K562 (cell line): ENCODE measurements around the gene ARSI. TPM values are rescaled to one million over a fixed set of nuclear protein-coding genes. Genes with fewer than 3 reads are reported as not detected.

Experiments
- GTF2F1 ChIP-seq: IDR thresholded peaks from 2 replicates; pipeline ENCODE4 v1.6.1; 2011; ENCODE audit warnings: low read depth, low read length, improper control_type of control experiment
- KDM1A ChIP-seq, 2 experiments: fragments of 450-650 bp; IDR thresholded peaks; 2 replicates each; pipeline ENCODE4 v1.6.1; 2016; ENCODE audit warnings: mild to moderate bottlenecking in 2 of 2
- REST ChIP-seq, 2 experiments: fragments of 450-650 bp; formaldehyde crosslinking in 1 of 2; IDR thresholded peaks; 2 replicates each; pipeline versions ENCODE4 v1.4.0 to v1.6.1; 2014 to 2020; ENCODE audit warnings: mild to moderate bottlenecking in 2 of 2, borderline replicate concordance in 1 of 2, low read depth in 1 of 2
- TAF9B ChIP-seq: fragments of 450-650 bp; IDR thresholded peaks from 2 replicates; pipeline ENCODE4 v1.6.1; 2018; ENCODE audit warnings: mild to moderate bottlenecking; ENCODE audit not compliant: partially characterized antibody
- TEAD4 ChIP-seq, 2 experiments: sonication (generic) in 1 of 2; formaldehyde crosslinking in 1 of 2; IDR thresholded peaks; 2 replicates each; pipeline versions ENCODE4 v1.6.1 to v1.8.0; 2012 to 2022; ENCODE audit warnings: borderline replicate concordance in 1 of 2, inconsistent platforms in 1 of 2, low read length in 1 of 2, mild to moderate bottlenecking in 1 of 2, missing genetic modification reagents in 1 of 2
- U2AF1 ChIP-seq: fragments of 200-400 bp; formaldehyde crosslinking; optimal IDR thresholded peaks from 2 replicates; pipeline ENCODE3; 2017; ENCODE audit warnings: mild to moderate bottlenecking, low read depth, low read length, moderate library complexity
- ZBTB43 ChIP-seq: sonication (generic); formaldehyde crosslinking; IDR thresholded peaks from 2 replicates; pipeline ENCODE4 v1.8.0; 2023; ENCODE audit warnings: mild to moderate bottlenecking, missing genetic modification reagents
- ZC3H4 ChIP-seq: sonication (generic); formaldehyde crosslinking; IDR thresholded peaks from 2 replicates; pipeline ENCODE4 v1.9.0; 2021; ENCODE audit warnings: missing genetic modification reagents, borderline replicate concordance
- ZFX ChIP-seq: sonication (generic); formaldehyde crosslinking; IDR thresholded peaks from 2 replicates; pipeline ENCODE4 v1.8.0; 2022; ENCODE audit warnings: mild to moderate bottlenecking, missing genetic modification reagents, moderate library complexity
- ZNF583 ChIP-seq: fragments of 250-450 bp; sonication (Bioruptor Pico); IDR thresholded peaks from 2 replicates; pipeline ENCODE4 v1.4.0; 2020
- ZNF609 ChIP-seq: sonication (generic); formaldehyde crosslinking; IDR thresholded peaks from 2 replicates; pipeline ENCODE4 v1.8.1; 2023; ENCODE audit warnings: missing genetic modification reagents, mild to moderate bottlenecking, borderline replicate concordance
- ZNF695 ChIP-seq: fragments of 450-650 bp; formaldehyde crosslinking; IDR thresholded peaks from 2 replicates; pipeline ENCODE4 v1.4.0; 2020; ENCODE audit warnings: mild to moderate bottlenecking, moderate library complexity
- polyA plus RNA-seq, 8 experiments: library from polyadenylated mRNA; depleted of rRNA in 4 of 8; stranded (reverse) in 5 of 8; unstranded in 3 of 8; fragments of >200 nt; fragmentation: Nextera tagmentation in 2 of 8; fragmentation: Illumina TruSeq in 1 of 8; extraction: Ambion mirVana in 2 of 8; extraction: Trizol in 1 of 8; gene quantifications; 2 replicates each; pipeline versions ENCODE4 v1.2.1 to v1.2.3, GENCODE V29; 2011 to 2014; ENCODE audit warnings: inconsistent platforms in 1 of 8, missing spikeins in 1 of 8
- total RNA-seq, 7 experiments: library from RNA; depleted of rRNA in 6 of 7; stranded (reverse); fragments of >200 nt in 6 of 7; fragmentation: Illumina TruSeq in 2 of 7; extraction: Trizol in 2 of 7; gene quantifications; 2 replicates each; pipeline versions ENCODE4 v1.2.1 to v1.2.3, GENCODE V29; 2011 to 2021; ENCODE audit warnings: low replicate concordance in 1 of 7

The ARSI gene
- total and polyA plus RNA-seq, 9 of the 15 experiments (the other 6 are each of a cell fraction or from before 2014, with no cell fraction given): 0.04 to 0.07 TPM; not detected in 7

DNA sequence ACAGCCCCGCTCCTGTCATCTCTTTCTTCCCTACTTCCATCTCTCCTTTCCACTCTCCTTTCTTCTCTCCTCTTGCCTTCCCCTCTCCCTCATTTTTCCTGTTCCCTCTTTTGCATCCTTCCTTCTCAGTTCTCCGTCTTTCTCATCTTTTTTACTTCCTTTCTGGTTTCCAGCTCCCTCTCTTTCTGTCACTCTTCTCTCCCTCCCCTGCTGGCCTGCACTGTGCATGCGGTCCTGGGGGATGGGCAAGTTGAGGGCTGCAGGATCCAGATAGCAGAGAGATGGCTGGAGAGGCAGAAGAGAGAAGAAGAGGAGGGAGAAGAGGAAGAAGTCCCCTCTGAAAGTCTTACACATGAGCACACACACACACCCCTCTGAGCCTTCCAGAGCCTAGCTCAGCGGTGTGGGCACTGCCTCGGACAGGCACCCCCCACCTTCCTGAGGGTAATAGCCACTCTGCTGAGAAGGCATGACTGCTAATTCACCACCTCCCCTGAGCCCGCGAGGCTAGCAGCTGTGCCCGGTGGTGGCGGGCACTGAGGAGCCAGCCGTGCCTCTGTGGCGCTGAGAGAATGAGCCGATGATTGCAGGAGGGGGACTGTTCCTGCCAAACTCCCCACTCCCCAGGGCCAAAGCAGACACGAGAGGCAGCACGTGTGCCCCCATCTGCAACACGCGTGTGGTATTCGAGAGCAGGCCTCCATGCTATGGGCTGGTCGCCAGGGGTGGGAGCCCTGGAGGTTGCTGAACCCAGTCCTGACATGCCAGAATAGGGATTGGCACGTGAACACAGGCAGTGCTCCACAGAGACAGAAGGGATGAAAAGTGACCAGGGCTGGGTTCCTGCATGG is 9.4 kb downstream of the ARSI start (continued):
- TF ChIP-seq REST (IDR thresholded peaks at IDR 0.05; ENCODE audit: borderline replicate concordance) (0 out of 2 replicates have a peak, but pooled peaks have one; percentile 8), REST (CRISPR knock-in tag; IDR thresholded peaks at IDR 0.05; ENCODE audit: low read depth) (no peak), ZNF583 (no peak), TEAD4 (IDR thresholded peaks at IDR 0.05; ENCODE audit: low read length) (peak; percentile 69), TEAD4 (CRISPR knock-in tag; IDR thresholded peaks at IDR 0.05; ENCODE audit: borderline replicate concordance) (no peak), ZNF695 (CRISPR knock-in tag) (no peak), ZBTB43 (CRISPR knock-in tag) (no peak), GTF2F1 (no peak), ZNF609 (CRISPR knock-in tag) (no peak), ZFX (CRISPR knock-in tag) (no peak), ZC3H4 (CRISPR knock-in tag) (no peak), TAF9B (peak; percentile 65), U2AF1 (no peak), KDM1A (IDR thresholded peaks at IDR 0.05) (peak; percentile 48 to 66; a peak in 2 of 4 replicates)
